GM12878 (cell line): ENCODE results near the gene SLC12A3. TPM values are rescaled to one million over a fixed set of nuclear protein-coding genes. Genes with fewer than 3 reads are reported as not detected.

Source experiments
- ATAC-seq: fragments of 200-7000 bp; cut with Tn5 transposase; 3 replicates; pipeline ENCODE4 v1.9.1; 2020; ENCODE audit warnings: mild to moderate bottlenecking, moderate library complexity
- BruUV-seq: library from RNA; stranded (reverse); fragments of 400-500 nt; replicated peaks from 2 replicates; lab custom pipeline; 2021; lab: Mats Ljungman, UMichigan
- CTCF ChIA-PET: fragments of 300-600 bp; sonication (Branson Sonifier 250); formaldehyde crosslinking; extraction: SDS; loops from one replicate; lab custom pipeline; 2021; ENCODE audit warnings: inconsistent platforms; lab: Yijun Ruan, JAX
- POLR2A ChIA-PET: fragments of 350-600 bp; formaldehyde crosslinking; extraction: SDS; loops from one replicate; lab custom pipeline; 2021; ENCODE audit warnings: inconsistent platforms; lab: Charles Lee
- RAD21 ChIA-PET: fragments of 300-600 bp; sonication (Branson Sonifier 250); formaldehyde crosslinking; loops from one replicate; lab custom pipeline; 2023; ENCODE audit warnings: antibody characterized with exemption; ENCODE audit not compliant: unreplicated experiment; lab: Charles Lee
- SMC1A ChIA-PET: fragments of 300-600 bp; sonication (Branson Sonifier 250); formaldehyde crosslinking; loops from one replicate; lab custom pipeline; 2023; ENCODE audit not compliant: unreplicated experiment, uncharacterized antibody; lab: Charles Lee
- DNase-seq: peaks from one replicate; pipeline ENCODE4 v3.0.0-alpha.2; 2011; ENCODE audit warnings: low read depth, low spot score
- FAIRE-seq: peaks from 3 replicates; lab custom pipeline; 2011; peaks lifted over from hg19 to GRCh38; lab: Jason Lieb, UNC
- H2AFZ ChIP-seq: 2 replicates; pipeline ENCODE4 v1.6.0; 2011; ENCODE audit warnings: low read depth, low read length, control low read depth; ENCODE audit not compliant: control insufficient read depth
- H3K27ac ChIP-seq: 2 replicates; pipeline ENCODE4 v1.5.1; 2011; ENCODE audit warnings: control low read depth; ENCODE audit not compliant: control insufficient read depth, insufficient read depth
- H3K27me3 ChIP-seq, 2 experiments: replicated peaks in 1 of 2; 2 replicates each; pipeline versions ENCODE4 v1.6.0 to v1.6.1; 2011; ENCODE audit warnings: low read length in 1 of 2; ENCODE audit not compliant: control insufficient read depth in 2 of 2, insufficient read depth in 2 of 2
- H3K36me3 ChIP-seq, 2 experiments: 2 replicates each; pipeline ENCODE4 v1.5.1; 2011; ENCODE audit warnings: low read length in 1 of 2; ENCODE audit not compliant: control insufficient read depth in 2 of 2, insufficient read depth in 2 of 2
- H3K4me1 ChIP-seq: 2 replicates; pipeline ENCODE4 v1.6.1; 2011; ENCODE audit warnings: mild to moderate bottlenecking, low read length, moderate library complexity, mixed read lengths; ENCODE audit not compliant: control insufficient read depth, insufficient read depth
- H3K4me2 ChIP-seq: 2 replicates; pipeline ENCODE4 v1.6.0; 2011; ENCODE audit warnings: control low read depth; ENCODE audit not compliant: control insufficient read depth, insufficient read depth
- H3K4me3 ChIP-seq: fragments of 200-600 bp; sonication (generic); 2 replicates; pipeline ENCODE4 v1.5.1; 2016
- H3K79me2 ChIP-seq: 2 replicates; pipeline ENCODE4 v1.6.0; 2011; ENCODE audit warnings: low read length; ENCODE audit not compliant: control insufficient read depth, insufficient read depth
- H3K9ac ChIP-seq: 2 replicates; pipeline ENCODE4 v1.8.0; 2011; ENCODE audit warnings: low read length, control low read depth, mixed read lengths; ENCODE audit not compliant: control insufficient read depth, insufficient read depth
- H3K9me3 ChIP-seq: replicated peaks from 3 replicates; pipeline ENCODE4 v1.5.1; 2011; ENCODE audit warnings: mild to moderate bottlenecking, low read length; ENCODE audit not compliant: control insufficient read depth, insufficient read depth
- H4K20me1 ChIP-seq: 2 replicates; pipeline ENCODE4 v1.6.0; 2011; ENCODE audit not compliant: control insufficient read depth, insufficient read depth
- SIX5 ChIP-seq: IDR thresholded peaks from 2 replicates; pipeline ENCODE4 v1.6.1; 2011; ENCODE audit warnings: mild to moderate bottlenecking, low read depth, low read length, moderate library complexity; ENCODE audit not compliant: severe bottlenecking
- SMAD5 ChIP-seq: IDR thresholded peaks from 2 replicates; pipeline ENCODE4 v1.6.1; 2016; ENCODE audit warnings: antibody characterized with exemption, low read depth
- TCF3 ChIP-seq: IDR thresholded peaks from 2 replicates; pipeline ENCODE4 v1.6.1; 2012; ENCODE audit warnings: low read depth, mild to moderate bottlenecking, low read length, borderline replicate concordance; ENCODE audit not compliant: insufficient read depth
- WGBS: methylation state at CpG from one replicate; pipeline ENCODE4 v1.1.6; 2016; ENCODE audit warnings: low lambda C conversion rate; ENCODE audit not compliant: insufficient replicate concordance, insufficient coverage; ENCODE audit errors: missing lambda C conversion rate; 5-methylcytosine and 5-hydroxymethylcytosine counted together
- in situ Hi-C: fragments of 300-500 bp; cut with MboI; formaldehyde crosslinking; loops from 9 replicates; pipeline ENCODE4 v1.14.3; 2018; ENCODE audit warnings: mixed read lengths
- intact Hi-C: fragments of 100-400 bp; cut with micrococcal nuclease; formaldehyde crosslinking; loops from one replicate; pipeline ENCODE4 v1.14.2; 2022; ENCODE audit not compliant: unreplicated experiment
- polyA plus RNA-seq, 11 experiments: library from polyadenylated mRNA; depleted of rRNA in 4 of 11; unstranded in 6 of 11; stranded (reverse) in 5 of 11; fragments of >200 nt; fragmentation: Nextera tagmentation in 4 of 11; fragmentation: Illumina TruSeq in 1 of 11; extraction: Ambion mirVana in 4 of 11; extraction: Trizol in 1 of 11; gene quantifications; 1 replicate in 1 of 11; 2 replicates in 10 of 11; pipeline versions ENCODE4 v1.2.1 to v1.2.3, GENCODE V29; 2011 to 2016; ENCODE audit warnings: inconsistent platforms in 2 of 11, missing spikeins in 2 of 11, low read depth in 1 of 11
- total RNA-seq, 4 experiments: library from RNA; depleted of rRNA in 3 of 4; stranded (reverse); fragments of >200 nt in 3 of 4; fragmentation: Illumina TruSeq in 1 of 4; extraction: Trizol in 1 of 4; gene quantifications; 2 replicates each; pipeline versions ENCODE4 v1.2.1 to v1.2.3, GENCODE V29; 2013 to 2021
- TF ChIP-seq, protein P1 (sequence below): IDR thresholded peaks from 2 replicates; pipeline ENCODE4 v1.6.1; 2012; ENCODE audit warnings: low read depth, low read length, improper control_type of control experiment
- TF ChIP-seq, protein P2 (sequence below): IDR thresholded peaks from 2 replicates; pipeline ENCODE4 v1.6.1; 2012; ENCODE audit warnings: improper control_type of control experiment, low read depth, low read length; ENCODE audit not compliant: insufficient replicate concordance
- TF ChIP-seq, protein P3 (sequence below): fragments of 450-650 bp; IDR thresholded peaks from 2 replicates; pipeline ENCODE4 v1.6.1; 2017; ENCODE audit warnings: antibody characterized with exemption, mild to moderate bottlenecking, moderate library complexity
- TF ChIP-seq, protein P4 (sequence below): fragments of 450-650 bp; IDR thresholded peaks from 2 replicates; pipeline ENCODE4 v1.6.1; 2016; ENCODE audit warnings: mild to moderate bottlenecking, moderate library complexity, borderline replicate concordance

The SLC12A3 gene
- total and polyA plus RNA-seq, 10 of the 15 experiments (the other 5 are each of a cell fraction or from before 2014, with no cell fraction given): 0.05 to 6.3 (median 3.1) TPM

DNA sequence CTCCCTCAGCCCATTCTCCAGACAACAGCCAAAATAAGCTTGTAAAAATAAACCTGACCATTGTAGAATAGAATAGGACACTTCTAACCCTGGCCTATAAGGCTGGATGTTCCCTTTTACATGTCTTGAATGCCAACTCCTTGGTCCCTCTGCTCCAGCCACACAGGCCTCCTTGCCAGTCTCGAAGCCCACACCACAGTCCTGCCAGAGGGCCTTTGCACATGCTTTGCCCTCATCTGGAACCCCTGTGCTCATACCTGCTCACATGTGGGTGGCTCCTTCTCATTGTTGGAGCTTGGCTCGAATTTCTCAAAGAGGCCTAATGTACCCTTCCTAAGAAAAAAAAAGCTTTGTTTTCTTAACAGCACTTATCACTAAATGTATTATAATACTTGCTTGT is 5.4 kb upstream of the SLC12A3 start:
- ATAC-seq (no peak), FAIRE-seq (no peak), DNase-seq (no peak)
- ChIA-PET SMC1A (interaction anchor here (0.6 to 6.1 kb wide), 11 partner anchors 10 to 106 kb away, joined by 3 to 41 read pairs (median 4); no protein-coding TSS in a partner anchor), RAD21 (interaction anchor here (0.9 to 2.2 kb wide), 11 partner anchors 10 to 282 kb away, joined by 3 to 10 read pairs (median 4); partner anchors contain the start of gene NLRC5), POLR2A (interaction anchor here (0.6 to 1.0 kb wide), 3 partner anchors 88 to 112 kb away, joined by 3 to 5 read pairs (median 4); no protein-coding TSS in a partner anchor), CTCF (interaction anchor here (0.8 to 11.7 kb wide), 8 partner anchors 9 to 106 kb away, joined by 3 to 247 read pairs (median 4); no protein-coding TSS in a partner anchor)
- intact Hi-C loops: loop anchor here (1.0 to 5.0 kb wide), 3 partner anchors 51 to 188 kb away; partner anchors contain the start of gene HERPUD1
- H3K27me3 ChIP-seq: no peaks in the 10 kb centered on the region
- TF ChIP-seq, protein P1, sequence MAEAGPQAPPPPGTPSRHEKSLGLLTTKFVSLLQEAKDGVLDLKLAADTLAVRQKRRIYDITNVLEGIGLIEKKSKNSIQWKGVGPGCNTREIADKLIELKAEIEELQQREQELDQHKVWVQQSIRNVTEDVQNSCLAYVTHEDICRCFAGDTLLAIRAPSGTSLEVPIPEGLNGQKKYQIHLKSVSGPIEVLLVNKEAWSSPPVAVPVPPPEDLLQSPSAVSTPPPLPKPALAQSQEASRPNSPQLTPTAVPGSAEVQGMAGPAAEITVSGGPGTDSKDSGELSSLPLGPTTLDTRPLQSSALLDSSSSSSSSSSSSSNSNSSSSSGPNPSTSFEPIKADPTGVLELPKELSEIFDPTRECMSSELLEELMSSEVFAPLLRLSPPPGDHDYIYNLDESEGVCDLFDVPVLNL: no peak
- TF ChIP-seq TCF3: no peak
- TF ChIP-seq SIX5: no peak
- TF ChIP-seq, protein P2, sequence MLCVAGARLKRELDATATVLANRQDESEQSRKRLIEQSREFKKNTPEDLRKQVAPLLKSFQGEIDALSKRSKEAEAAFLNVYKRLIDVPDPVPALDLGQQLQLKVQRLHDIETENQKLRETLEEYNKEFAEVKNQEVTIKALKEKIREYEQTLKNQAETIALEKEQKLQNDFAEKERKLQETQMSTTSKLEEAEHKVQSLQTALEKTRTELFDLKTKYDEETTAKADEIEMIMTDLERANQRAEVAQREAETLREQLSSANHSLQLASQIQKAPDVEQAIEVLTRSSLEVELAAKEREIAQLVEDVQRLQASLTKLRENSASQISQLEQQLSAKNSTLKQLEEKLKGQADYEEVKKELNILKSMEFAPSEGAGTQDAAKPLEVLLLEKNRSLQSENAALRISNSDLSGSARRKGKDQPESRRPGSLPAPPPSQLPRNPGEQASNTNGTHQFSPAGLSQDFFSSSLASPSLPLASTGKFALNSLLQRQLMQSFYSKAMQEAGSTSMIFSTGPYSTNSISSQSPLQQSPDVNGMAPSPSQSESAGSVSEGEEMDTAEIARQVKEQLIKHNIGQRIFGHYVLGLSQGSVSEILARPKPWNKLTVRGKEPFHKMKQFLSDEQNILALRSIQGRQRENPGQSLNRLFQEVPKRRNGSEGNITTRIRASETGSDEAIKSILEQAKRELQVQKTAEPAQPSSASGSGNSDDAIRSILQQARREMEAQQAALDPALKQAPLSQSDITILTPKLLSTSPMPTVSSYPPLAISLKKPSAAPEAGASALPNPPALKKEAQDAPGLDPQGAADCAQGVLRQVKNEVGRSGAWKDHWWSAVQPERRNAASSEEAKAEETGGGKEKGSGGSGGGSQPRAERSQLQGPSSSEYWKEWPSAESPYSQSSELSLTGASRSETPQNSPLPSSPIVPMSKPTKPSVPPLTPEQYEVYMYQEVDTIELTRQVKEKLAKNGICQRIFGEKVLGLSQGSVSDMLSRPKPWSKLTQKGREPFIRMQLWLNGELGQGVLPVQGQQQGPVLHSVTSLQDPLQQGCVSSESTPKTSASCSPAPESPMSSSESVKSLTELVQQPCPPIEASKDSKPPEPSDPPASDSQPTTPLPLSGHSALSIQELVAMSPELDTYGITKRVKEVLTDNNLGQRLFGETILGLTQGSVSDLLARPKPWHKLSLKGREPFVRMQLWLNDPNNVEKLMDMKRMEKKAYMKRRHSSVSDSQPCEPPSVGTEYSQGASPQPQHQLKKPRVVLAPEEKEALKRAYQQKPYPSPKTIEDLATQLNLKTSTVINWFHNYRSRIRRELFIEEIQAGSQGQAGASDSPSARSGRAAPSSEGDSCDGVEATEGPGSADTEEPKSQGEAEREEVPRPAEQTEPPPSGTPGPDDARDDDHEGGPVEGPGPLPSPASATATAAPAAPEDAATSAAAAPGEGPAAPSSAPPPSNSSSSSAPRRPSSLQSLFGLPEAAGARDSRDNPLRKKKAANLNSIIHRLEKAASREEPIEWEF: no peak
- no peak for TF ChIP-seq SMAD5
- TF ChIP-seq, protein P3, sequence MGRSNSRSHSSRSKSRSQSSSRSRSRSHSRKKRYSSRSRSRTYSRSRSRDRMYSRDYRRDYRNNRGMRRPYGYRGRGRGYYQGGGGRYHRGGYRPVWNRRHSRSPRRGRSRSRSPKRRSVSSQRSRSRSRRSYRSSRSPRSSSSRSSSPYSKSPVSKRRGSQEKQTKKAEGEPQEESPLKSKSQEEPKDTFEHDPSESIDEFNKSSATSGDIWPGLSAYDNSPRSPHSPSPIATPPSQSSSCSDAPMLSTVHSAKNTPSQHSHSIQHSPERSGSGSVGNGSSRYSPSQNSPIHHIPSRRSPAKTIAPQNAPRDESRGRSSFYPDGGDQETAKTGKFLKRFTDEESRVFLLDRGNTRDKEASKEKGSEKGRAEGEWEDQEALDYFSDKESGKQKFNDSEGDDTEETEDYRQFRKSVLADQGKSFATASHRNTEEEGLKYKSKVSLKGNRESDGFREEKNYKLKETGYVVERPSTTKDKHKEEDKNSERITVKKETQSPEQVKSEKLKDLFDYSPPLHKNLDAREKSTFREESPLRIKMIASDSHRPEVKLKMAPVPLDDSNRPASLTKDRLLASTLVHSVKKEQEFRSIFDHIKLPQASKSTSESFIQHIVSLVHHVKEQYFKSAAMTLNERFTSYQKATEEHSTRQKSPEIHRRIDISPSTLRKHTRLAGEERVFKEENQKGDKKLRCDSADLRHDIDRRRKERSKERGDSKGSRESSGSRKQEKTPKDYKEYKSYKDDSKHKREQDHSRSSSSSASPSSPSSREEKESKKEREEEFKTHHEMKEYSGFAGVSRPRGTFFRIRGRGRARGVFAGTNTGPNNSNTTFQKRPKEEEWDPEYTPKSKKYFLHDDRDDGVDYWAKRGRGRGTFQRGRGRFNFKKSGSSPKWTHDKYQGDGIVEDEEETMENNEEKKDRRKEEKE: no peak
- TF ChIP-seq, protein P4, sequence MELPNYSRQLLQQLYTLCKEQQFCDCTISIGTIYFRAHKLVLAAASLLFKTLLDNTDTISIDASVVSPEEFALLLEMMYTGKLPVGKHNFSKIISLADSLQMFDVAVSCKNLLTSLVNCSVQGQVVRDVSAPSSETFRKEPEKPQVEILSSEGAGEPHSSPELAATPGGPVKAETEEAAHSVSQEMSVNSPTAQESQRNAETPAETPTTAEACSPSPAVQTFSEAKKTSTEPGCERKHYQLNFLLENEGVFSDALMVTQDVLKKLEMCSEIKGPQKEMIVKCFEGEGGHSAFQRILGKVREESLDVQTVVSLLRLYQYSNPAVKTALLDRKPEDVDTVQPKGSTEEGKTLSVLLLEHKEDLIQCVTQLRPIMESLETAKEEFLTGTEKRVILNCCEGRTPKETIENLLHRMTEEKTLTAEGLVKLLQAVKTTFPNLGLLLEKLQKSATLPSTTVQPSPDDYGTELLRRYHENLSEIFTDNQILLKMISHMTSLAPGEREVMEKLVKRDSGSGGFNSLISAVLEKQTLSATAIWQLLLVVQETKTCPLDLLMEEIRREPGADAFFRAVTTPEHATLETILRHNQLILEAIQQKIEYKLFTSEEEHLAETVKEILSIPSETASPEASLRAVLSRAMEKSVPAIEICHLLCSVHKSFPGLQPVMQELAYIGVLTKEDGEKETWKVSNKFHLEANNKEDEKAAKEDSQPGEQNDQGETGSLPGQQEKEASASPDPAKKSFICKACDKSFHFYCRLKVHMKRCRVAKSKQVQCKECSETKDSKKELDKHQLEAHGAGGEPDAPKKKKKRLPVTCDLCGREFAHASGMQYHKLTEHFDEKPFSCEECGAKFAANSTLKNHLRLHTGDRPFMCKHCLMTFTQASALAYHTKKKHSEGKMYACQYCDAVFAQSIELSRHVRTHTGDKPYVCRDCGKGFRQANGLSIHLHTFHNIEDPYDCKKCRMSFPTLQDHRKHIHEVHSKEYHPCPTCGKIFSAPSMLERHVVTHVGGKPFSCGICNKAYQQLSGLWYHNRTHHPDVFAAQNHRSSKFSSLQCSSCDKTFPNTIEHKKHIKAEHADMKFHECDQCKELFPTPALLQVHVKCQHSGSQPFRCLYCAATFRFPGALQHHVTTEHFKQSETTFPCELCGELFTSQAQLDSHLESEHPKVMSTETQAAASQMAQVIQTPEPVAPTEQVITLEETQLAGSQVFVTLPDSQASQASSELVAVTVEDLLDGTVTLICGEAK: no peak
- no peaks in the 10 kb centered on the region for H4K20me1 ChIP-seq
- H3K4me3 ChIP-seq: no peak overlapping the region
- H3K27ac ChIP-seq: no peak overlapping the region
- in situ Hi-C loops: no loop called here
- peaks cover 33% of the 10 kb centered on the region for H3K4me1 ChIP-seq
- no peaks in the 10 kb centered on the region for H3K79me2 ChIP-seq
- H3K9me3 ChIP-seq: no peaks in the 10 kb centered on the region
- WGBS: 50% methylated on average over 2 of the region's 2 CpGs
- H3K36me3 ChIP-seq: no peaks in the 10 kb centered on the region
- H3K4me2 ChIP-seq: no peak overlapping the region; the same call in 1 of the 2 replicates
- no TSS peak for BruUV-seq
- no peak overlapping the region for H3K9ac ChIP-seq
- no peak overlapping the region for H2AFZ ChIP-seq
